H1 (cell line): ENCODE measurements around the gene YRDC. TPM values are rescaled to one million over a fixed set of nuclear protein-coding genes. Genes with fewer than 3 reads are reported as not detected.

Experiments used
- CTCF ChIA-PET: fragments of 300-600 bp; sonication (Branson Sonifier 250); formaldehyde crosslinking; loops from one replicate; lab custom pipeline; 2021; ENCODE audit not compliant: partially characterized antibody; lab: Charles Lee
- POLR2A ChIA-PET: fragments of 300-600 bp; sonication (Branson Sonifier 250); formaldehyde crosslinking; loops from one replicate; lab custom pipeline; 2021; ENCODE audit warnings: inconsistent platforms; ENCODE audit not compliant: partially characterized antibody; lab: Charles Lee
- DNase-seq, 2 experiments: peaks; one replicate each; pipeline versions ENCODE4 v3.0.0 to v3.0.0-alpha.2; 2010 to 2022; ENCODE audit warnings: low spot score in 2 of 2, low read depth in 1 of 2, mixed read lengths in 1 of 2
- FAIRE-seq: peaks from 2 replicates; lab custom pipeline; 2011; peaks lifted over from hg19 to GRCh38; lab: Jason Lieb, UNC
- H2AFZ ChIP-seq: 2 replicates; pipeline ENCODE4 v1.8.1; 2012; ENCODE audit warnings: low read length, inconsistent platforms
- H2AK5ac ChIP-seq: 2 replicates; pipeline ENCODE4 v1.6.1; 2013; ENCODE audit warnings: low read depth, low read length
- H2BK120ac ChIP-seq: replicated peaks from 2 replicates; pipeline ENCODE3; 2013; ENCODE audit warnings: low read depth, low read length, inconsistent platforms
- H2BK12ac ChIP-seq: 2 replicates; pipeline ENCODE4 v1.6.1; 2013; ENCODE audit warnings: low read depth, low read length
- H2BK15ac ChIP-seq: 2 replicates; pipeline ENCODE4 v1.6.1; 2013; ENCODE audit warnings: low read length
- H2BK20ac ChIP-seq: 2 replicates; pipeline ENCODE4 v1.6.1; 2013; ENCODE audit warnings: low read length
- H2BK5ac ChIP-seq: 2 replicates; pipeline ENCODE4 v1.6.1; 2013; ENCODE audit warnings: low read depth, low read length
- H3K14ac ChIP-seq: 2 replicates; pipeline ENCODE4 v1.6.1; 2013; ENCODE audit warnings: inconsistent platforms; ENCODE audit not compliant: insufficient read length
- H3K18ac ChIP-seq: 2 replicates; pipeline ENCODE4 v1.6.1; 2013; ENCODE audit warnings: low read length; ENCODE audit errors: extremely low read depth
- H3K23ac ChIP-seq: 2 replicates; pipeline ENCODE4 v1.6.1; 2013; ENCODE audit warnings: inconsistent platforms; ENCODE audit not compliant: insufficient read length
- H3K23me2 ChIP-seq: 2 replicates; pipeline ENCODE4 v1.6.1; 2013; ENCODE audit warnings: low read depth, low read length
- H3K27ac ChIP-seq: 2 replicates; pipeline ENCODE4 v1.6.1; 2011; ENCODE audit warnings: low read depth, low read length, inconsistent platforms
- H3K27me3 ChIP-seq, 4 experiments: replicated peaks in 1 of 4; 1 replicate in 1 of 4; 2 replicates in 3 of 4; pipeline versions ENCODE4 v1.6.1 to v1.8.1; 2011 to 2013; ENCODE audit warnings: low read length in 3 of 4, mild to moderate bottlenecking in 3 of 4, inconsistent platforms in 2 of 4, mixed read lengths in 2 of 4, moderate library complexity in 1 of 4; ENCODE audit not compliant: control insufficient read depth in 3 of 4, insufficient read depth in 3 of 4; ENCODE audit errors: extremely low read depth in 1 of 4
- H3K36me3 ChIP-seq, 4 experiments: 2 replicates each; pipeline versions ENCODE4 v1.6.1 to v1.8.1; 2011 to 2013; ENCODE audit warnings: mild to moderate bottlenecking in 4 of 4, low read length in 3 of 4, moderate library complexity in 2 of 4, control low read depth in 1 of 4, inconsistent platforms in 1 of 4; ENCODE audit not compliant: insufficient read depth in 4 of 4, control insufficient read depth in 2 of 4
- H3K4ac ChIP-seq: replicated peaks from 2 replicates; pipeline ENCODE3; 2013; ENCODE audit warnings: low read length, low read depth, mixed read lengths, inconsistent platforms; ENCODE audit not compliant: insufficient read length
- H3K4me1 ChIP-seq, 4 experiments: replicated peaks in 1 of 4; 1 replicate in 1 of 4; 2 replicates in 3 of 4; pipeline versions ENCODE4 v1.6.1 to v1.8.1; 2011 to 2013; ENCODE audit warnings: low read length in 3 of 4, inconsistent platforms in 2 of 4, mixed read lengths in 1 of 4; ENCODE audit not compliant: insufficient read depth in 4 of 4, control insufficient read depth in 3 of 4
- H3K4me2 ChIP-seq, 2 experiments: 2 replicates each; pipeline versions ENCODE4 v1.6.1 to v1.8.1; 2011 to 2013; ENCODE audit warnings: low read depth in 2 of 2, low read length in 2 of 2, control low read depth in 1 of 2, inconsistent platforms in 1 of 2, mild to moderate bottlenecking in 1 of 2; ENCODE audit not compliant: insufficient read depth in 1 of 2
- H3K4me3 ChIP-seq, 4 experiments: fragments of 200-600, 300-600 bp in 1 of 4; sonication (generic), shearing (Covaris generic), sonication (Bioruptor Twin) in 1 of 4; 2 replicates each; pipeline versions ENCODE4 v1.5.1 to v1.8.1; 2011 to 2016; ENCODE audit warnings: low read length in 4 of 4, low read depth in 3 of 4, control low read depth in 2 of 4, inconsistent platforms in 2 of 4, mild to moderate bottlenecking in 2 of 4, mixed read lengths in 1 of 4, moderate library complexity in 1 of 4; ENCODE audit not compliant: insufficient read depth in 2 of 4; ENCODE audit errors: extremely low read depth in 1 of 4
- H3K56ac ChIP-seq: replicated peaks from 2 replicates; pipeline ENCODE3; 2013; ENCODE audit warnings: low read depth, mild to moderate bottlenecking, mixed read lengths, low read length, inconsistent platforms; ENCODE audit not compliant: insufficient read length
- H3K79me1 ChIP-seq: 2 replicates; pipeline ENCODE4 v1.6.1; 2013; ENCODE audit warnings: low read depth, low read length, control low read depth
- H3K79me2 ChIP-seq, 2 experiments: 2 replicates each; pipeline versions ENCODE4 v1.6.1 to v1.8.1; 2012 to 2013; ENCODE audit warnings: low read length in 2 of 2, mild to moderate bottlenecking in 2 of 2, inconsistent platforms in 1 of 2; ENCODE audit not compliant: insufficient read depth in 2 of 2, control insufficient read depth in 1 of 2
- H3K9ac ChIP-seq, 4 experiments: replicated peaks in 1 of 4; 1 replicate in 1 of 4; 2 replicates in 3 of 4; pipeline versions ENCODE4 v1.6.1 to v1.8.1; 2011 to 2013; ENCODE audit warnings: low read depth in 3 of 4, low read length in 3 of 4, control low read depth in 2 of 4, mild to moderate bottlenecking in 2 of 4, moderate library complexity in 2 of 4, inconsistent platforms in 1 of 4; ENCODE audit errors: extremely low read depth in 1 of 4
- H3K9me3 ChIP-seq, 2 experiments: 2 replicates each; pipeline versions ENCODE4 v1.6.1 to v1.8.1; 2012 to 2013; ENCODE audit warnings: mild to moderate bottlenecking in 2 of 2, moderate library complexity in 2 of 2, control low read depth in 1 of 2, inconsistent platforms in 1 of 2, low read depth in 1 of 2, low read length in 1 of 2, mixed read lengths in 1 of 2; ENCODE audit not compliant: insufficient read depth in 2 of 2
- H4K20me1 ChIP-seq, 2 experiments: replicated peaks in 1 of 2; 2 replicates each; pipeline versions ENCODE3 to v1.8.1; 2011 to 2013; ENCODE audit warnings: inconsistent platforms in 2 of 2, low read length in 2 of 2, mild to moderate bottlenecking in 1 of 2; ENCODE audit not compliant: insufficient read depth in 2 of 2, control insufficient read depth in 1 of 2
- H4K5ac ChIP-seq: 2 replicates; pipeline ENCODE4 v1.6.1; 2013; ENCODE audit warnings: low read length, low read depth, mixed read lengths, inconsistent platforms; ENCODE audit not compliant: insufficient read length
- H4K8ac ChIP-seq: 2 replicates; pipeline ENCODE4 v1.8.0; 2013; ENCODE audit warnings: mild to moderate bottlenecking, moderate library complexity, low read length, inconsistent platforms; ENCODE audit not compliant: insufficient read depth; ENCODE audit errors: extremely low read depth
- H4K91ac ChIP-seq: replicated peaks from 2 replicates; pipeline ENCODE3; 2013; ENCODE audit warnings: low read length, mixed read lengths, inconsistent platforms; ENCODE audit not compliant: insufficient read length
- BRCA1 ChIP-seq: IDR thresholded peaks from 2 replicates; pipeline ENCODE4 v1.6.1; 2012; ENCODE audit warnings: low read depth, low read length, improper control_type of control experiment
- CBX5 ChIP-seq: fragments of 300-800, 300-1000 bp; sonication (generic); IDR thresholded peaks from 2 replicates; pipeline ENCODE4 v1.7.1; 2016; ENCODE audit warnings: antibody characterized with exemption, low read length, low read depth
- CTBP2 ChIP-seq: IDR thresholded peaks from 2 replicates; pipeline ENCODE4 v1.7.0; 2011; ENCODE audit warnings: borderline replicate concordance, mild to moderate bottlenecking, moderate library complexity, mixed read lengths, low read length; ENCODE audit not compliant: insufficient read depth, insufficient read length
- EZH2 ChIP-seq: fragments of 200-600 bp; sonication (generic); IDR thresholded peaks from 2 replicates; pipeline ENCODE4 v1.7.1; 2012; ENCODE audit warnings: low read depth, mild to moderate bottlenecking, moderate library complexity, low read length, inconsistent platforms; ENCODE audit not compliant: severe bottlenecking
- POLR2A ChIP-seq, 2 experiments: IDR thresholded peaks; 1 replicate in 1 of 2; 2 replicates in 1 of 2; pipeline ENCODE4 v1.6.1; 2011; ENCODE audit warnings: low read depth in 2 of 2, low read length in 2 of 2, mild to moderate bottlenecking in 2 of 2; ENCODE audit errors: control extremely low read depth in 1 of 2
- RAD21 ChIP-seq, 2 experiments: IDR thresholded peaks in 1 of 2; conservative IDR thresholded peaks in 1 of 2; 2 replicates each; pipeline ENCODE4 v1.6.1; 2011; ENCODE audit warnings: low read depth in 2 of 2, low read length in 2 of 2, improper control_type of control experiment in 1 of 2, inconsistent platforms in 1 of 2, mild to moderate bottlenecking in 1 of 2, moderate library complexity in 1 of 2
- RBBP5 ChIP-seq: IDR thresholded peaks from 2 replicates; pipeline ENCODE4 v1.7.1; 2012; ENCODE audit warnings: low read depth, mild to moderate bottlenecking, inconsistent platforms, low read length, moderate library complexity, borderline replicate concordance
- SIN3A ChIP-seq, 2 experiments: IDR thresholded peaks in 1 of 2; conservative IDR thresholded peaks in 1 of 2; 2 replicates each; pipeline ENCODE4 v1.6.1; 2011 to 2012; ENCODE audit warnings: low read length in 2 of 2, improper control_type of control experiment in 1 of 2, low read depth in 1 of 2, mild to moderate bottlenecking in 1 of 2
- SRF ChIP-seq: IDR thresholded peaks from 2 replicates; pipeline ENCODE4 v1.6.1; 2011; ENCODE audit warnings: mild to moderate bottlenecking, low read depth, low read length, moderate library complexity
- WGBS, 2 experiments: shearing (Covaris generic) in 1 of 2; methylation state at CpG; one replicate each; pipeline versions ENCODE4 v1.1.6 to v1.1.7; 2013 to 2015; ENCODE audit warnings: low lambda C conversion rate in 2 of 2, mixed read lengths in 2 of 2, inconsistent platforms in 1 of 2, low coverage in 1 of 2, missing lambda C conversion rate in 1 of 2; ENCODE audit not compliant: insufficient replicate concordance in 2 of 2, insufficient coverage in 1 of 2, insufficient read length in 1 of 2; ENCODE audit errors: extremely low coverage in 1 of 2, missing lambda C conversion rate in 1 of 2; 5-methylcytosine and 5-hydroxymethylcytosine counted together
- polyA plus RNA-seq, 7 experiments: library from polyadenylated mRNA; depleted of rRNA in 3 of 7; stranded (reverse) in 5 of 7; unstranded in 2 of 7; fragments of >200 nt in 5 of 7; fragments of 200-250 nt in 2 of 7; gene quantifications; 1 replicate in 5 of 7; 2 replicates in 1 of 7; 4 replicates in 1 of 7; pipeline versions ENCODE4 v1.2.1 to v1.2.3, GENCODE V29; 2011 to 2013; ENCODE audit warnings: missing spikeins in 2 of 7, mixed read lengths in 2 of 7
- total RNA-seq: library from RNA; stranded (reverse); fragmentation: NEBNext Ultra II Directional; extraction: Animal tissue kit (Norgen Biotek cat#: 25700); gene quantifications from 2 replicates; pipeline ENCODE4 v1.2.1, GENCODE V29; 2021
- TF ChIP-seq, protein P1 (sequence below), 3 experiments: IDR thresholded peaks; 1 replicate in 2 of 3; 2 replicates in 1 of 3; pipeline versions ENCODE4 v1.5.1 to v1.6.1; 2011; ENCODE audit warnings: low read length in 3 of 3, mild to moderate bottlenecking in 3 of 3, inconsistent platforms in 2 of 3, low read depth in 1 of 3, moderate library complexity in 1 of 3; ENCODE audit not compliant: insufficient read depth in 1 of 3; ENCODE audit errors: control extremely low read depth in 1 of 3

YRDC gene
- total and polyA plus RNA-seq, 2 of the 8 experiments (the other 6 are each of a cell fraction or from before 2014, with no cell fraction given) = 21.1 to 21.6 TPM

DNA sequence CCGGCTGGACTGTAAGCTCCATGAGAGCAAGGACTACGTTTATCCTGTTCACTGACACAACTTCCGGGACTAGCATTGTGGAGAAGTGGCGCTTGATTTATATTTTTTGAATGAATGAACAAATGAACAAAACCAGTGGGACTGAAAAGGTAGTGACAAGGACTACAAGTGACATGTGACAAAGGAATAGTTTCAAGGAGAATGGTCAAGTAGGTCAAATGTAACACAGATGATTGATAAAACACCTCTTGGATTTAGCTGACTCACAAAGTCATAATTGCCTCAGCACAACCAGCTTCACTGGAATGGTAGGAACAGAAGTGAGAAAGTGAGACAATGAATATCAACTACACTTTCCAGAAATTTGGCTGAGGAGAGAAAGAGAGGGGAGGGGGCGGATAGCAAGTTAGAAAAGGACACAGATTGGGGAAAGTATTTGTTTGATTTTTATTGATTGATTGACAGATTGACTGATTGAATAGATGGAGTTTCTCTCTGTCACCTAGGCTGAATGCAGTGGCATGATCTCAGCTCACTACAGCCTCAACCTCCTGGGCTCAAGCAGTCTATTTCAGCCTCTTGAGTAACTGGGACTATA lies 37.1 kb upstream of the YRDC start:
- Histone ChIP-seq H3K14ac (no peak overlapping the region), H3K23me2 (no peaks in the 10 kb centered on the region), H3K4me2 (no peak overlapping the region), H2AFZ (no peak overlapping the region), H3K56ac (no peak overlapping the region), H3K9me3 (no peaks in the 10 kb centered on the region), H3K23ac (no peak overlapping the region), H3K4ac (no peak overlapping the region), H3K79me2 (peaks cover 0 to 13% of the 10 kb centered on the region in 2 experiments; a peak in 3 of 4 replicates), H3K36me3 (no peaks in the 10 kb centered on the region; a peak in 2 of 8 replicates), H3K27ac (no peak overlapping the region), H3K4me3 (no peak overlapping the region), H2BK5ac (no peak overlapping the region), H4K5ac (no peak overlapping the region), H2BK12ac (no peak overlapping the region), H2BK20ac (no peak overlapping the region), H3K4me1 (no peaks in the 10 kb centered on the region), H4K91ac (no peak overlapping the region), H3K79me1 (peaks cover 7% of the 10 kb centered on the region), H2BK120ac (no peak overlapping the region), H2BK15ac (no peak overlapping the region), H3K27me3 (no peaks in the 10 kb centered on the region), H4K8ac (no peak overlapping the region), H3K9ac (no peak overlapping the region), H3K18ac (no peak overlapping the region), H2AK5ac (no peak overlapping the region), H4K20me1 (peaks cover 4 to 11% of the 10 kb centered on the region in 2 experiments)
- ChIA-PET POLR2A (interaction anchor here (1.0 kb wide), 1 partner anchor 14 kb away, joined by 3 read pairs; the partner anchor contains the start of gene MTF1), CTCF (no interaction called here)
- WGBS, 2 experiments = 80% methylated on average over 5 of the region's 5 CpGs; no CpG with 5 or more reads in 1 of the 2 experiments
- FAIRE-seq = no peak
- DNase-seq = no peak
- TF ChIP-seq SRF (no peak), SIN3A (conservative IDR thresholded peaks at IDR 0.05 in 1 of 2, IDR thresholded peaks at IDR 0.05 in 1 of 2; ENCODE audit: low read depth in 1 of 2, low read length in 2 of 2) (no peak), EZH2 (no peak), RBBP5 (no peak), POLR2A (IDR thresholded peaks at IDR 0.05; ENCODE audit: control extremely low read depth in 1 of 2, low read depth in 2 of 2, low read length in 2 of 2) (no peak), CBX5 (no peak), CTBP2 (no peak), BRCA1 (no peak), RAD21 (IDR thresholded peaks at IDR 0.05 in 1 of 2, conservative IDR thresholded peaks at IDR 0.05 in 1 of 2; ENCODE audit: low read depth in 2 of 2, low read length in 2 of 2) (no peak)
- TF ChIP-seq, protein P1, sequence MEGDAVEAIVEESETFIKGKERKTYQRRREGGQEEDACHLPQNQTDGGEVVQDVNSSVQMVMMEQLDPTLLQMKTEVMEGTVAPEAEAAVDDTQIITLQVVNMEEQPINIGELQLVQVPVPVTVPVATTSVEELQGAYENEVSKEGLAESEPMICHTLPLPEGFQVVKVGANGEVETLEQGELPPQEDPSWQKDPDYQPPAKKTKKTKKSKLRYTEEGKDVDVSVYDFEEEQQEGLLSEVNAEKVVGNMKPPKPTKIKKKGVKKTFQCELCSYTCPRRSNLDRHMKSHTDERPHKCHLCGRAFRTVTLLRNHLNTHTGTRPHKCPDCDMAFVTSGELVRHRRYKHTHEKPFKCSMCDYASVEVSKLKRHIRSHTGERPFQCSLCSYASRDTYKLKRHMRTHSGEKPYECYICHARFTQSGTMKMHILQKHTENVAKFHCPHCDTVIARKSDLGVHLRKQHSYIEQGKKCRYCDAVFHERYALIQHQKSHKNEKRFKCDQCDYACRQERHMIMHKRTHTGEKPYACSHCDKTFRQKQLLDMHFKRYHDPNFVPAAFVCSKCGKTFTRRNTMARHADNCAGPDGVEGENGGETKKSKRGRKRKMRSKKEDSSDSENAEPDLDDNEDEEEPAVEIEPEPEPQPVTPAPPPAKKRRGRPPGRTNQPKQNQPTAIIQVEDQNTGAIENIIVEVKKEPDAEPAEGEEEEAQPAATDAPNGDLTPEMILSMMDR (IDR thresholded peaks at IDR 0.05; ENCODE audit: control extremely low read depth in 1 of 3, insufficient read depth in 1 of 3, low read depth in 1 of 3, low read length in 3 of 3) = no peak
